Fibroblast of villous mesenchyme (primary cell): ENCODE measurements around the gene WDPCP. TPM values are rescaled to one million over a fixed set of nuclear protein-coding genes. Genes with fewer than 3 reads are reported as not detected.

Experiments used
- DNase-seq: peaks from one replicate; pipeline ENCODE4 v3.0.0-alpha.2; 2010; ENCODE audit warnings: low read depth
- H3K4me3 ChIP-seq: 2 replicates; pipeline ENCODE4 v1.5.1; 2011; ENCODE audit warnings: low read depth, mild to moderate bottlenecking, low read length
- CTCF ChIP-seq: IDR thresholded peaks from 2 replicates; pipeline ENCODE4 v1.5.1; 2012; ENCODE audit warnings: low read depth, mild to moderate bottlenecking, low read length; ENCODE audit not compliant: insufficient read depth
- total RNA-seq: library from RNA; depleted of rRNA; stranded (reverse); fragments of >200 nt; gene quantifications from 2 replicates; pipeline ENCODE4 v1.2.3, GENCODE V29; 2012

Gene WDPCP
- total RNA-seq, 1 donor, result 14.7 TPM

GRCh38 chr2:63539416-63540162 lies 48.7 kb downstream of the WDPCP start:
- H3K4me3 ChIP-seq, result no peak overlapping the region
- DNase-seq, result no peak
- TF ChIP-seq CTCF, result no peak

- DNase-seq, result no peak
- no peak overlapping the region for H3K4me3 ChIP-seq
- no peak for TF ChIP-seq CTCF
Measured at GRCh38 chr2:63538390-63538789, 49.9 kb downstream of the WDPCP start.

- H3K4me3 ChIP-seq, result no peak overlapping the region
- TF ChIP-seq CTCF, result no peak
- no peak for DNase-seq
Measured at GRCh38 chr2:63537306-63537705, 51.0 kb downstream of the WDPCP start.

- no peak overlapping the region for H3K4me3 ChIP-seq
- no peak for TF ChIP-seq CTCF
- DNase-seq, result no peak
Measured at GRCh38 chr2:63530704-63531279, 57.5 kb downstream of the WDPCP start.

- no peak for TF ChIP-seq CTCF
- DNase-seq, result no peak
- H3K4me3 ChIP-seq, result no peak overlapping the region
Measured at GRCh38 chr2:63525905-63526304, 62.4 kb downstream of the WDPCP start.

- no peak for TF ChIP-seq CTCF
- no peak for DNase-seq
- H3K4me3 ChIP-seq, result no peak overlapping the region
Measured at GRCh38 chr2:63522950-63523349, 65.3 kb downstream of the WDPCP start.
